Activated naive CD4-positive, alpha-beta T cell treated with anti-CD3 and anti-CD28 coated beads, Interleukin-2, amount 50 U/mL, for 16 hours (primary cell): ENCODE results near the gene DMXL2.
"Not testable (repeated sequence)": the region's sequence is repeated elsewhere in the genome, so short reads cannot be mapped to it uniquely, and the experiment has no call there.

Experiments used
- DNase-seq: peaks from one replicate; pipeline ENCODE4 v3.0.0-alpha.2; 2020

DMXL2 gene

GRCh38 chr15:51491941-51492340, 130.6 kb downstream of the DMXL2 start:
- DNase-seq = no peak

- DNase-seq = no peak
Measured at GRCh38 chr15:51484781-51485180, 137.8 kb downstream of the DMXL2 start.

GRCh38 chr15:51483985-51484384, 138.6 kb downstream of the DMXL2 start:
- no peak for DNase-seq

GRCh38 chr15:51483520-51483919, 139.1 kb downstream of the DMXL2 start:
- DNase-seq = no peak

GRCh38 chr15:51475736-51476135, 146.8 kb downstream of the DMXL2 start:
- no peak for DNase-seq

- DNase-seq = no peak
Measured at GRCh38 chr15:51470512-51470911, 152.1 kb downstream of the DMXL2 start.

GRCh38 chr15:51460796-51461195, 161.8 kb downstream of the DMXL2 start:
- no peak for DNase-seq

GRCh38 chr15:51450001-51450400, 172.6 kb downstream of the DMXL2 start:
- DNase-seq = no peak

- no peak for DNase-seq
Measured at GRCh38 chr15:51448622-51449399, 173.8 kb downstream of the DMXL2 start.

GRCh38 chr15:51447855-51448621, 174.5 kb downstream of the DMXL2 start:
- no peak for DNase-seq

GRCh38 chr15:51446029-51446744, 176.4 kb downstream of the DMXL2 start:
- not testable (repeated sequence) for DNase-seq

GRCh38 chr15:51444807-51445206, 177.8 kb downstream of the DMXL2 start:
- DNase-seq = no peak

GRCh38 chr15:51444112-51444511, 178.5 kb downstream of the DMXL2 start:
- no peak for DNase-seq

GRCh38 chr15:51443282-51443914, 179.2 kb downstream of the DMXL2 start:
- DNase-seq = no peak

GRCh38 chr15:51438526-51438925, 184.0 kb downstream of the DMXL2 start:
- DNase-seq = no peak

- DNase-seq = no peak
Measured at GRCh38 chr15:51425517-51426040, 197.0 kb downstream of the DMXL2 start.

- no peak for DNase-seq
Measured at GRCh38 chr15:51424780-51425179, 197.8 kb downstream of the DMXL2 start.

- DNase-seq = not testable (repeated sequence)
Measured at GRCh38 chr15:51423040-51423439, 199.5 kb downstream of the DMXL2 start.

GRCh38 chr15:51416129-51416528, 206.4 kb downstream of the DMXL2 start:
- DNase-seq = no peak

- DNase-seq = no peak
Measured at GRCh38 chr15:51414256-51414860, 208.2 kb downstream of the DMXL2 start.

GRCh38 chr15:51405693-51406523, 216.7 kb downstream of the DMXL2 start:
- DNase-seq = no peak
